Measurements from ENCODE around the gene ARHGEF18. TPM values are rescaled to one million over a fixed set of nuclear protein-coding genes. Genes with fewer than 3 reads are reported as not detected.
"Not testable (repeated sequence)": the region's sequence is repeated elsewhere in the genome, so short reads cannot be mapped to it uniquely, and the experiment has no call there.

ARHGEF18 gene
- total RNA-seq, 1 experiment from 2014 or later, result 77.4 TPM

DNA sequence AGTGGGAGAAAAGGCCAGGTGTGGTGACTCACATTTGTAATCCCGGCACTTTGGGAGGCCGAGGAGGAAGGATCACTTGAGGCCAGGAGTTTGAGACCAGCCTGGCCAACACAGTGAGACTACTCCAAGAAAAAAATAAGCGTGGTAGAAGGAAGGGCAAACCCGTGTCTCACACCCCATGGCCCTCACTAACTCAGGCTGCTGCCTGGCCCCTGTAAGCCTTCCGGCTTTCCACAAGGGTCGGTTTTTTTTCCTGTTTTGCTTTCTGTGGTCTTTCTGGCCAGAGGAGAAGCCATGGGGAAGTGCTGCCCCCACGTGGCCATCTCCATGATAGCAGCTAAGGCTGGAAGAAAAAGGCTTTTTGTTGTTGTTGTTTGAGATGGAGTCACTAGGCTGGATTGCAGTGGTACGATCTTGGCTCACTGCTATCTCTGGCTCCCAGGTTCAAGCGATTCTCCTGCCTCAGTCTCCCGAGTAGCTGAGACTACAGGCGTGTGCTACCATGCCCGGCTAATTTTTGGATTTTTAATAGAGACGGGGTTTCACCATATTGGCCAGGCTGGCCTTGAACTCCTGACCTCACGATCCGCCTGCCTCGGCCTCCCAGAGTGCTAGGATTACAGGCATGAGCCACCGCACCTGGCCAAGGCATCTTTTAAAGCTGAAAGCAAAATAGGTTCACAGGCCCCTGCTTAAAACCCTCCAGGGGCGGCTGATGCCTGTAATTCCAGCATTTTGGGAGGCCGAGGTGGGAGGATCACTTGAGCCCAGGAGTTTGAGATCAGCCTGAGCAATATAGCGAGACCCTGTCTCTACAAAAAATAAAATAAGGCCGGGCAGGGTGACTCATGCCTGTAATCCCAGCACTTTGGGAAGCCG is 7.5 kb upstream of the ARHGEF18 start:
- Histone ChIP-seq H3F3A (ENCODE audit: insufficient read depth, low read depth) (no peaks in the 10 kb centered on the region), H3K27me3 (ENCODE audit: insufficient read depth, low read depth) (no peaks in the 10 kb centered on the region), H3K4me2 (no peak overlapping the region), H3K9me3 (ENCODE audit: insufficient read depth, low read depth) (no peaks in the 10 kb centered on the region), H4K20me1 (ENCODE audit: insufficient read depth) (no peaks in the 10 kb centered on the region), H3K79me2 (ENCODE audit: low read depth) (no peaks in the 10 kb centered on the region), H3K36me3 (ENCODE audit: low read depth) (no peaks in the 10 kb centered on the region), H3K4me1 (replicated peaks; ENCODE audit: insufficient read depth) (no peaks in the 10 kb centered on the region; the same call in 1 of the 2 replicates), H3K27ac (no peak overlapping the region), H3K9me2 (ENCODE audit: insufficient read depth) (no peaks in the 10 kb centered on the region), H3K4me3 (no peak overlapping the region), H2AFZ (no peak overlapping the region)
- TF ChIP-seq, protein P1, sequence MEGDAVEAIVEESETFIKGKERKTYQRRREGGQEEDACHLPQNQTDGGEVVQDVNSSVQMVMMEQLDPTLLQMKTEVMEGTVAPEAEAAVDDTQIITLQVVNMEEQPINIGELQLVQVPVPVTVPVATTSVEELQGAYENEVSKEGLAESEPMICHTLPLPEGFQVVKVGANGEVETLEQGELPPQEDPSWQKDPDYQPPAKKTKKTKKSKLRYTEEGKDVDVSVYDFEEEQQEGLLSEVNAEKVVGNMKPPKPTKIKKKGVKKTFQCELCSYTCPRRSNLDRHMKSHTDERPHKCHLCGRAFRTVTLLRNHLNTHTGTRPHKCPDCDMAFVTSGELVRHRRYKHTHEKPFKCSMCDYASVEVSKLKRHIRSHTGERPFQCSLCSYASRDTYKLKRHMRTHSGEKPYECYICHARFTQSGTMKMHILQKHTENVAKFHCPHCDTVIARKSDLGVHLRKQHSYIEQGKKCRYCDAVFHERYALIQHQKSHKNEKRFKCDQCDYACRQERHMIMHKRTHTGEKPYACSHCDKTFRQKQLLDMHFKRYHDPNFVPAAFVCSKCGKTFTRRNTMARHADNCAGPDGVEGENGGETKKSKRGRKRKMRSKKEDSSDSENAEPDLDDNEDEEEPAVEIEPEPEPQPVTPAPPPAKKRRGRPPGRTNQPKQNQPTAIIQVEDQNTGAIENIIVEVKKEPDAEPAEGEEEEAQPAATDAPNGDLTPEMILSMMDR (conservative IDR thresholded peaks at IDR 0.05), result peak; percentile 90
- TF ChIP-seq EZH2 (IDR thresholded peaks at IDR 0.05; ENCODE audit: low read depth), result no peak
- BruUV-seq (replicated peaks), result no TSS peak
- ChIA-PET CTCF (interaction anchor here (0.6 to 0.7 kb wide), 3 partner anchors 41 to 239 kb away, joined by 5 to 8 read pairs (median 6); no protein-coding TSS in a partner anchor), POLR2A (ENCODE audit: unreplicated experiment) (no interaction called here)
- DNase-seq, result peak in 1 of 2 experiments; percentile 65
- intact Hi-C loops (cut with micrococcal nuclease; ENCODE audit: unreplicated experiment), result loop anchor here (1.0 kb wide), 2 partner anchors 192 to 239 kb away; no protein-coding TSS in a partner anchor

DNA sequence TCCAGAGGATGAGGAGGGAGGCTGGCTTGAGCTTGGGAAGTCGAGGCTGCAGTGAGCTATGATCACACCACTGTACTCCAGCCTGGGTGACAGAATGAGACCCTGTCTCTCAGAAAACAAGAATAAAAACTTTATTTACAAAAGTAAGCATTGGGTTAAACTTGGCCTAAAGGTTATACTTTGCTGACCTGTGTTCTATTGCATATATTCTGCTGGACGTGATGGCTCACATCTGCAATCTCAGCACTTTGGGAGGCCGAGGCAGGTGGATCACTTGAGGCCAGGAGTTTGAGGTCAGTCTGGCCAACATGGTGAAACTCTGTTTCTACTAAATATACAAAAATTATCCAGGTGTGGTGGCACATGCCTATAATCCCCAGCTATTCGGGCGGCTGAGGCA is 6.6 kb upstream of the ARHGEF18 start:
- intact Hi-C loops (cut with micrococcal nuclease; ENCODE audit: unreplicated experiment), result no loop called here
- Histone ChIP-seq H3K27me3 (ENCODE audit: insufficient read depth, low read depth) (no peaks in the 10 kb centered on the region), H3K4me3 (no peak overlapping the region), H3K4me1 (replicated peaks; ENCODE audit: insufficient read depth) (no peaks in the 10 kb centered on the region; the same call in 1 of the 2 replicates), H2AFZ (no peak overlapping the region), H4K20me1 (ENCODE audit: insufficient read depth) (no peaks in the 10 kb centered on the region), H3F3A (ENCODE audit: insufficient read depth, low read depth) (no peaks in the 10 kb centered on the region), H3K4me2 (no peak overlapping the region), H3K27ac (no peak overlapping the region), H3K79me2 (ENCODE audit: low read depth) (no peaks in the 10 kb centered on the region), H3K9me2 (ENCODE audit: insufficient read depth) (no peaks in the 10 kb centered on the region), H3K9me3 (ENCODE audit: insufficient read depth, low read depth) (no peaks in the 10 kb centered on the region), H3K36me3 (ENCODE audit: low read depth) (no peaks in the 10 kb centered on the region)
- ChIA-PET CTCF (interaction anchor here (0.5 kb wide), 1 partner anchor 38 kb away, joined by 4 read pairs; no protein-coding TSS in a partner anchor), POLR2A (ENCODE audit: unreplicated experiment) (no interaction called here)
- BruUV-seq (replicated peaks), result no TSS peak
- TF ChIP-seq EZH2 (IDR thresholded peaks at IDR 0.05; ENCODE audit: low read depth), result no peak
- TF ChIP-seq, protein P1 (conservative IDR thresholded peaks at IDR 0.05), result no peak
- no peak for DNase-seq

DNA sequence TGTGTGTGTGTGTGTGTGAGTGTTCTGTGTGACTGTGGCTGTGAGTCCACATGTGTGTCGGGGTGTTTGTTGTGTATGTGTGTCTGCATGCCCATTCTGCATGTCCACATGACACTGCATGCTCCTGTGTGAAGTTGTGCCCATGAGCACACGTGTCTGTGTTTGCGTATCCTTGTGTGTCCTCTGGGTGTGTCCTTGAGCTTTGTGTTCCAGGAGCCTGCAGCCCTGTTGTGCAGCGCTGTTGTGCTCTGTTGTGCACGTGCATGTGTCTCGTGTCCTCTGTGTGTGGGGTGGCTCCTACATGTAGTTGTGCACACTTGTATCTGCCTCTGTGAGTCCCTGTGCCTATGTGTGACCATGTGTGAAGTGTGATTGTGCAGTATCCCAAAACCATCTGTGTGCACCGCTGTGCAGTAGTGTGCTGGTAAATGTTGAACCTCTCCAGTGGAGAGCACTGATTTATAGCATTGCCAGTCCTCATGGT is 2.2 kb upstream of the ARHGEF18 start:
- Histone ChIP-seq H3K27me3 (ENCODE audit: insufficient read depth, low read depth) (no peaks in the 10 kb centered on the region), H4K20me1 (ENCODE audit: insufficient read depth) (no peaks in the 10 kb centered on the region), H3K4me1 (replicated peaks; ENCODE audit: insufficient read depth) (no peaks in the 10 kb centered on the region; the same call in 1 of the 2 replicates), H3K9me3 (ENCODE audit: insufficient read depth, low read depth) (no peaks in the 10 kb centered on the region), H3K4me3 (no peak overlapping the region), H2AFZ (no peak overlapping the region), H3K4me2 (no peak overlapping the region), H3K36me3 (ENCODE audit: low read depth) (no peaks in the 10 kb centered on the region), H3K27ac (no peak overlapping the region), H3K9me2 (ENCODE audit: insufficient read depth) (no peaks in the 10 kb centered on the region), H3F3A (ENCODE audit: insufficient read depth, low read depth) (no peaks in the 10 kb centered on the region), H3K79me2 (ENCODE audit: low read depth) (no peaks in the 10 kb centered on the region)
- no peak for DNase-seq
- CTCF ChIA-PET, result no interaction called here
- POLR2A ChIA-PET (ENCODE audit: unreplicated experiment), result no interaction called here
- no TSS peak for BruUV-seq (replicated peaks)
- intact Hi-C loops (cut with micrococcal nuclease; ENCODE audit: unreplicated experiment), result no loop called here
- TF ChIP-seq, protein P1 (conservative IDR thresholded peaks at IDR 0.05), result no peak
- no peak for TF ChIP-seq EZH2 (IDR thresholded peaks at IDR 0.05; ENCODE audit: low read depth)

DNA sequence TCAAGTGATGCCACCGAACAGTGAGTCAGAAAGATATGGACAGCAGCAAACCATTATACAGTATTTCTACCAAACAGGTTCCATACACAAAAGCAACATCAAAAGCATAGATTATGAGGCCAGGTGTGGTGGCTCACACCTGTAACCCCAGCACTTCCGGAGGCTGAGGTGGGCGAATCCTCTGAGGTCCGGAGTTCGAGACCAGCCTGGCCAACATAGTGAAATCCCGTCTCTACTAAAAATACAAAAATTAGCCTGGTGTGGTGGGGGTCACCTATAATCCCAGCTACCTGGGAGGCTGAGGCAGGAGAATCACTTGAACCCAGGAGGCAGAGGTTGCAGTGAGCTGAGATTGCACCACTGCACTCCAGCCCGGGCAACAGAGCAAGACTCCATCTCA is 1.7 kb upstream of the ARHGEF18 start:
- H2AFZ ChIP-seq; H3K27ac ChIP-seq; H3K4me2 ChIP-seq; H3K79me2 ChIP-seq (ENCODE audit: low read depth); H3K27me3 ChIP-seq (ENCODE audit: insufficient read depth, low read depth); H3K36me3 ChIP-seq (ENCODE audit: low read depth); H3K4me3 ChIP-seq; H3F3A ChIP-seq (ENCODE audit: insufficient read depth, low read depth); H3K9me2 ChIP-seq (ENCODE audit: insufficient read depth); BruUV-seq (replicated peaks); H4K20me1 ChIP-seq (ENCODE audit: insufficient read depth); DNase-seq; intact Hi-C loops (cut with micrococcal nuclease; ENCODE audit: unreplicated experiment); POLR2A ChIA-PET (ENCODE audit: unreplicated experiment); H3K9me3 ChIP-seq (ENCODE audit: insufficient read depth, low read depth); CTCF ChIA-PET; H3K4me1 ChIP-seq (replicated peaks; ENCODE audit: insufficient read depth): not testable (repeated sequence)
